CD4-positive, CD25-positive, alpha-beta regulatory T cell (primary cell): ENCODE data around the gene CAMK2A. TPM values are rescaled to one million over a fixed set of nuclear protein-coding genes. Genes with fewer than 3 reads are reported as not detected.

Source experiments
- ATAC-seq, 2 donors: fragments of 150-1000 bp; cut with Tn5 transposase; one replicate each; pipeline ENCODE4 v1.10.0; 2021; ENCODE audit warnings: low read depth in 2 of 2, moderate number of reproducible peaks in 2 of 2, moderate library complexity in 1 of 2
- DNase-seq, 3 donors: peaks; one replicate each; pipeline versions ENCODE4 v3.0.0 to v3.0.0-alpha.2; 2012 to 2022; ENCODE audit warnings: mixed read lengths in 1 of 3
- H3K27ac ChIP-seq: one replicate; pipeline ENCODE4 v1.7.0; 2013; ENCODE audit warnings: mild to moderate bottlenecking, low read length; ENCODE audit not compliant: insufficient read depth, poor library complexity, severe bottlenecking
- H3K27me3 ChIP-seq: one replicate; pipeline ENCODE4 v1.7.0; 2013; ENCODE audit warnings: low read length; ENCODE audit not compliant: control insufficient read depth, insufficient read depth
- H3K36me3 ChIP-seq: one replicate; pipeline ENCODE4 v1.7.0; 2013; ENCODE audit warnings: mild to moderate bottlenecking, low read length, moderate library complexity; ENCODE audit not compliant: control insufficient read depth, insufficient read depth
- H3K4me1 ChIP-seq: 2 replicates; pipeline ENCODE4 v1.7.0; 2013; ENCODE audit warnings: mild to moderate bottlenecking, low read length; ENCODE audit not compliant: insufficient read depth, control insufficient read depth, poor library complexity, severe bottlenecking
- H3K4me3 ChIP-seq: one replicate; pipeline ENCODE4 v1.7.0; 2013; ENCODE audit warnings: low read depth, mild to moderate bottlenecking, low read length, moderate library complexity
- H3K9me3 ChIP-seq, 2 experiments: 1 replicate in 1 of 2; 2 replicates in 1 of 2; pipeline ENCODE4 v1.7.0; 2013; ENCODE audit warnings: low read length in 2 of 2, mild to moderate bottlenecking in 1 of 2, moderate library complexity in 1 of 2; ENCODE audit not compliant: control insufficient read depth in 2 of 2
- H3K27ac Mint-ChIP-seq, 3 donors: one replicate each; pipeline ENCODE4 v1.8.0; 2020 to 2022; ENCODE audit warnings: mild to moderate bottlenecking in 3 of 3, mixed read lengths in 3 of 3, moderate library complexity in 2 of 3
- H3K27me3 Mint-ChIP-seq: one replicate; pipeline ENCODE4 v1.8.0; 2022; ENCODE audit warnings: mild to moderate bottlenecking, mixed read lengths
- H3K36me3 Mint-ChIP-seq: one replicate; pipeline ENCODE4 v1.8.0; 2020; ENCODE audit warnings: mixed read lengths
- H3K4me1 Mint-ChIP-seq, 4 donors: one replicate each; pipeline ENCODE4 v1.8.0; 2020 to 2022; ENCODE audit warnings: mixed read lengths in 4 of 4, mild to moderate bottlenecking in 1 of 4
- H3K4me3 Mint-ChIP-seq, 4 donors: one replicate each; pipeline ENCODE4 v1.8.0; 2020 to 2022; ENCODE audit warnings: mild to moderate bottlenecking in 4 of 4, mixed read lengths in 4 of 4, moderate library complexity in 3 of 4
- H3K9me3 Mint-ChIP-seq, 7 donors: one replicate each; pipeline ENCODE4 v1.8.0; 2020 to 2022; ENCODE audit warnings: mixed read lengths in 7 of 7, mild to moderate bottlenecking in 3 of 7, moderate library complexity in 2 of 7
- polyA plus RNA-seq, 4 donors: library from polyadenylated mRNA; unstranded; fragments of 300-500 nt; fragmentation: Illumina TruSeq; gene quantifications; one replicate each; pipeline ENCODE4 v1.2.3, GENCODE V29; 2021
- total RNA-seq: library from RNA; stranded (reverse); gene quantifications from one replicate; pipeline ENCODE4 v1.2.3, GENCODE V29; 2022

Gene CAMK2A
- total and polyA plus RNA-seq, 5 donors from 2014 or later: not detected

GRCh38 chr5:150239794-150240122 is 49.8 kb downstream of the CAMK2A start:
- no peaks in the 10 kb centered on the region for H3K36me3 ChIP-seq
- no peaks in the 10 kb centered on the region for H3K4me1 ChIP-seq
- Mint-ChIP-seq H3K27ac (no peak overlapping the region), H3K4me1 (no peaks in the 10 kb centered on the region), H3K27me3 (peaks cover 4% of the 10 kb centered on the region), H3K4me3 (no peak overlapping the region), H3K9me3 (no peaks in the 10 kb centered on the region), H3K36me3 (no peaks in the 10 kb centered on the region)
- H3K27me3 ChIP-seq: no peaks in the 10 kb centered on the region
- no peak for DNase-seq
- H3K4me3 ChIP-seq: no peak overlapping the region
- H3K27ac ChIP-seq: no peak overlapping the region
- ATAC-seq: no peak
- H3K9me3 ChIP-seq: no peaks in the 10 kb centered on the region

- DNase-seq: no peak
- Histone ChIP-seq H3K9me3 (no peaks in the 10 kb centered on the region), H3K4me3 (no peak overlapping the region), H3K27ac (no peak overlapping the region), H3K27me3 (no peaks in the 10 kb centered on the region), H3K36me3 (no peaks in the 10 kb centered on the region), H3K4me1 (no peaks in the 10 kb centered on the region)
- no peaks in the 10 kb centered on the region for H3K9me3 Mint-ChIP-seq
- ATAC-seq: no peak
- no peaks in the 10 kb centered on the region for H3K36me3 Mint-ChIP-seq
- peaks cover 4% of the 10 kb centered on the region for H3K27me3 Mint-ChIP-seq
- no peak overlapping the region for H3K4me3 Mint-ChIP-seq
- no peak overlapping the region for H3K27ac Mint-ChIP-seq
- H3K4me1 Mint-ChIP-seq: no peaks in the 10 kb centered on the region
These were observed 50.3 kb downstream of the CAMK2A start for GRCh38 chr5:150239099-150239793.

- Mint-ChIP-seq H3K9me3 (no peaks in the 10 kb centered on the region), H3K4me1 (no peaks in the 10 kb centered on the region), H3K27ac (no peak overlapping the region), H3K36me3 (no peaks in the 10 kb centered on the region), H3K27me3 (peaks cover 4% of the 10 kb centered on the region), H3K4me3 (no peak overlapping the region)
- Histone ChIP-seq H3K27ac (no peak overlapping the region), H3K36me3 (no peaks in the 10 kb centered on the region), H3K4me1 (no peaks in the 10 kb centered on the region), H3K27me3 (no peaks in the 10 kb centered on the region), H3K9me3 (no peaks in the 10 kb centered on the region), H3K4me3 (no peak overlapping the region)
- ATAC-seq: no peak
- no peak for DNase-seq
These were observed 50.9 kb downstream of the CAMK2A start for GRCh38 chr5:150238646-150239045.

GRCh38 chr5:150236981-150237754 is 52.4 kb downstream of the CAMK2A start:
- Histone ChIP-seq H3K9me3 (no peaks in the 10 kb centered on the region), H3K4me3 (no peak overlapping the region), H3K27me3 (no peaks in the 10 kb centered on the region), H3K4me1 (no peaks in the 10 kb centered on the region), H3K27ac (no peak overlapping the region), H3K36me3 (no peaks in the 10 kb centered on the region)
- Mint-ChIP-seq H3K27me3 (peaks cover 4% of the 10 kb centered on the region), H3K36me3 (no peaks in the 10 kb centered on the region), H3K9me3 (no peaks in the 10 kb centered on the region), H3K4me1 (no peaks in the 10 kb centered on the region), H3K27ac (peak overlapping the region in 1 of 3 donors; percentile 38), H3K4me3 (no peak overlapping the region)
- no peak for DNase-seq
- no peak for ATAC-seq

GRCh38 chr5:150236313-150236712 is 53.3 kb downstream of the CAMK2A start:
- H3K36me3 ChIP-seq: no peaks in the 10 kb centered on the region
- no peak overlapping the region for H3K27ac ChIP-seq
- H3K27ac Mint-ChIP-seq: no peak overlapping the region
- no peak overlapping the region for H3K4me3 ChIP-seq
- ATAC-seq: no peak
- no peaks in the 10 kb centered on the region for H3K4me1 Mint-ChIP-seq
- H3K36me3 Mint-ChIP-seq: no peaks in the 10 kb centered on the region
- H3K4me1 ChIP-seq: no peaks in the 10 kb centered on the region
- H3K27me3 ChIP-seq: no peaks in the 10 kb centered on the region
- peaks cover 4% of the 10 kb centered on the region for H3K27me3 Mint-ChIP-seq
- H3K9me3 Mint-ChIP-seq: no peaks in the 10 kb centered on the region
- DNase-seq: no peak
- H3K4me3 Mint-ChIP-seq: no peak overlapping the region
- H3K9me3 ChIP-seq: no peaks in the 10 kb centered on the region

GRCh38 chr5:150235500-150235854 is 54.1 kb downstream of the CAMK2A start:
- Histone ChIP-seq H3K9me3 (no peaks in the 10 kb centered on the region), H3K27ac (no peak overlapping the region), H3K4me3 (no peak overlapping the region), H3K36me3 (no peaks in the 10 kb centered on the region), H3K4me1 (no peaks in the 10 kb centered on the region), H3K27me3 (no peaks in the 10 kb centered on the region)
- Mint-ChIP-seq H3K4me3 (no peak overlapping the region), H3K9me3 (no peaks in the 10 kb centered on the region), H3K4me1 (no peaks in the 10 kb centered on the region), H3K27me3 (peaks cover 4% of the 10 kb centered on the region), H3K36me3 (no peaks in the 10 kb centered on the region), H3K27ac (no peak overlapping the region)
- DNase-seq (no peak), ATAC-seq (no peak)

- Mint-ChIP-seq H3K4me3 (no peak overlapping the region), H3K27ac (no peak overlapping the region), H3K36me3 (no peaks in the 10 kb centered on the region), H3K27me3 (peaks cover 4% of the 10 kb centered on the region), H3K4me1 (no peaks in the 10 kb centered on the region), H3K9me3 (no peaks in the 10 kb centered on the region)
- Histone ChIP-seq H3K27me3 (no peaks in the 10 kb centered on the region), H3K36me3 (no peaks in the 10 kb centered on the region), H3K27ac (no peak overlapping the region), H3K9me3 (no peaks in the 10 kb centered on the region), H3K4me3 (no peak overlapping the region), H3K4me1 (no peaks in the 10 kb centered on the region)
- no peak for ATAC-seq
- no peak for DNase-seq
These were observed 54.7 kb downstream of the CAMK2A start for GRCh38 chr5:150234576-150235499.
